ENCODE data around the gene GANAB. TPM values are rescaled to one million over a fixed set of nuclear protein-coding genes. Genes with fewer than 3 reads are reported as not detected.
"Not testable (repeated sequence)": the region's sequence is repeated elsewhere in the genome, so short reads cannot be mapped to it uniquely, and the experiment has no call there.

Gene GANAB
- 100 to 1,000 TPM; 131 to 146 (median 140) TPM for total RNA-seq

DNA sequence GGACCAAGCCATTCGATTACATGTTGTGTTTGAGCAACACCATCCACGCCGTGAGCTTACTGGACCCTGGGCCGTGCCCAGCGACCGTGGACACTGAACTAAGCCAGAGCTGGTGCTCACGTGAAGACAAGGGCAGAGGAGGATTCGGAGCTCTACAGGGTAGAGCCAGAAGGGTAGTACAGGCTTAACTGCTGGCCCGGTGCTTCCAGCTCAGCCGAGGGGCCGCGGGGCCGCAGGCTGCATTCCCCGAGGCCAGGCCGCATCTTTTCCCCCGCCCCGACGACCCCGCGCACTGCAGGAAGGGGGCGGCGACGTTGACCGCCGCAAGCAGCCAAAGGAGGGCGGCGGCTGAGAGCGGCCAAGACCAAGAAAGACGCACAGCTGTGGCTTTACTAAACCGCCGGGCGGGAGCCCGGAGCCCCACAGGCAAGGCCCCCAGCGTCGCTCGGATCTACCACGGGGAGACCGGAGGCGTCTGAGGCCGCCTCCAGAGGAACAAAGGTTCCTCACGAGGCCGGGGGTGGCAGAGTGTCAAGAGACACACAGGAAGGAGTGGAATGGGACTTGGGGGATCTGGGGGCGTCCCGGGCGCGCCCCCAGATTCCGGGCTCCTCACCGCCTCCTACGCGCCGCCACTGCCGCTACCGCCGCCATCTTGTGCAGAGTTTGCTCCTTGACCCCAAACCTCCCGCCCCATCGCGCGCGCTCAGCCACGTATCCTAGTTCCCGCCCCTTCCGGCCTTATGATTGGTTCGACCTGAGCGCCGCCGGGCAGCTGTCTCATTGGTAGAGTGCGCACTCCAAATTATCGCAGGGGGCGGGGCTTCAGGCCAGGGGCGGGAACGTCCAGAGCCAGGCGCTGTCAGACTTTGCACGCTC is at the start of gene GANAB:
Gene GANAB (minus strand): TSS at position 668 of the 879 bp plus-strand sequence. CDS start 14 bp downstream, at position 654.
- Histone ChIP-seq H3K4me1 (peaks cover 0 to 22% (median 6%) of the 10 kb centered on the region in 4 donors), H3K27ac (peak within 1 kb of the TSS; percentile 79 to 93 (median 92)), H3K9me3 (no peaks in the 10 kb centered on the region), H3K36me3 (peaks cover 0 to 45% (median 0%) of the 10 kb centered on the region in 3 donors), H3K27me3 (no peaks in the 10 kb centered on the region), H3K4me3 (peak within 1 kb of the TSS; percentile 68 to 99 (median 90))
- TF ChIP-seq, protein P1, sequence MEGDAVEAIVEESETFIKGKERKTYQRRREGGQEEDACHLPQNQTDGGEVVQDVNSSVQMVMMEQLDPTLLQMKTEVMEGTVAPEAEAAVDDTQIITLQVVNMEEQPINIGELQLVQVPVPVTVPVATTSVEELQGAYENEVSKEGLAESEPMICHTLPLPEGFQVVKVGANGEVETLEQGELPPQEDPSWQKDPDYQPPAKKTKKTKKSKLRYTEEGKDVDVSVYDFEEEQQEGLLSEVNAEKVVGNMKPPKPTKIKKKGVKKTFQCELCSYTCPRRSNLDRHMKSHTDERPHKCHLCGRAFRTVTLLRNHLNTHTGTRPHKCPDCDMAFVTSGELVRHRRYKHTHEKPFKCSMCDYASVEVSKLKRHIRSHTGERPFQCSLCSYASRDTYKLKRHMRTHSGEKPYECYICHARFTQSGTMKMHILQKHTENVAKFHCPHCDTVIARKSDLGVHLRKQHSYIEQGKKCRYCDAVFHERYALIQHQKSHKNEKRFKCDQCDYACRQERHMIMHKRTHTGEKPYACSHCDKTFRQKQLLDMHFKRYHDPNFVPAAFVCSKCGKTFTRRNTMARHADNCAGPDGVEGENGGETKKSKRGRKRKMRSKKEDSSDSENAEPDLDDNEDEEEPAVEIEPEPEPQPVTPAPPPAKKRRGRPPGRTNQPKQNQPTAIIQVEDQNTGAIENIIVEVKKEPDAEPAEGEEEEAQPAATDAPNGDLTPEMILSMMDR (IDR thresholded peaks at IDR 0.05): no peak
- peak; percentile 83 to 89 for TF ChIP-seq POLR2A (IDR thresholded peaks at IDR 0.05)
- DNase-seq: peak; percentile 100

- Histone ChIP-seq H3K4me1 (no peaks in the 10 kb centered on the region), H3K9me3 (no peaks in the 10 kb centered on the region), H3K4me3 (no peak overlapping the region), H3K36me3 (peaks cover 0 to 34% (median 0%) of the 10 kb centered on the region in 3 donors), H3K27ac (no peak overlapping the region), H3K27me3 (no peaks in the 10 kb centered on the region)
- TF ChIP-seq, protein P1 (IDR thresholded peaks at IDR 0.05): peak; percentile 54 to 81 (median 74)
- TF ChIP-seq POLR2A (IDR thresholded peaks at IDR 0.05): no peak
- peak; percentile 76 to 94 (median 86) for DNase-seq
These were observed 48.2 kb upstream of the GANAB start for GRCh38 chr11:62694455-62695167.

DNA sequence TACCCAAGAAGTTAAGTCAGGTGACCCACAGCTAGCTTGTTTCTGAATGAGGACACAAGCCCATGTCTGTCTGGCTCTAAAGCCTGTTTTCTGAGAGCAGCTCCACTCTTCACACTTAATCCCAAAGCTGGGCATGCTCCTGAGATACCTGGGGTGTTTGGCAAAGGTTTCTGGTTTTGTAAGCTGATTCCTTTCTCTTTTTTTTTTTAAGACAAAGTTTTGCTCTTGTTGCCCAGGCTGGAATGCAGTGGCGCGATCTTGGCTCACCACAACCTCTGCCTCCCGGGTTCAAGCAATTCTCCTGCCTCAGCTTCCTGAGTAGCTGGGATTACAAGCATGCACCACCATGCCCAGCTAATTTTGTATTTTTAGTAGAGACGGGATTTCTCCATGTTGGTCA is 47.2 kb upstream of the GANAB start:
- H3K27ac ChIP-seq: not testable (repeated sequence)

DNA sequence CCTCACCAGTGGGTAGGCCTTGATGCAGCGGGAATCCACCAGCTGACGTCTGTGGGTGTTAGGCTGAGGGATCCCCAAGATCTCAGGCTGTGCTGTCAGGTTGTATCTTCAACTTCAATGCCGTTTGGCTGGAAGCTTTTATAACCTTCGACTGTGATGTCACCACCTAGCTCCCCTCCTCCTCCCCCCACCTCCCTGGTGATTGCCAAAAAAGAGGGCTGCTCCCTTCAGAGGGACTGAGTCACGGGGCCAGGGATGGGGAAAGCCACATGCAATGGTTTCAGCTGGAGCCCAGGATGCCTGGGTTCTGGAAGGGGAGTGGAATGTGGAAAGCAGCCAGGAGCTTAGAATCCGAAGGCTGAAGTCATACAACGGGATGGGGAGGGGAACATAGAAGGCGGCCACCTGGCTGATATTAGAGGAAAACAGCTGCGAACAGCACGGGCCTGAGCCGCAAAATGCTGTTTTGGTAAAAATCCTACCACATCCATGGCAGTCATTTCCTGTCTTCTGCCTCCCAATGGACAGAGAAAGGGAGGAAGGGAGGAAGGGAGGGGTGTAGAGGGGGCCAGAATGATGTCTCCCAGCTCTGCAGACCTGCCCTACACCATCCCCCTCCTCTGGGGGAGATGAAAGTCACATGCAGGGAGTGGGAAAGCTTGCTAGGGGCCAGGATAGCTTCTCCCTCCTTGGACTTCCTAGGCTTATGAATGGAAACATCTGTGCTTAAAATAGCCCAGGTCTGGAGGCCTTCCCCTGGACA is 43.2 kb upstream of the GANAB start, which contains the start of gene LRRN4CL:
Gene LRRN4CL (minus strand): TSS at position 110 of the 763 bp plus-strand sequence. CDS start 1,022 bp downstream, outside the sequence.
- Histone ChIP-seq H3K36me3 (peaks cover 0 to 34% (median 0%) of the 10 kb centered on the region in 3 donors), H3K27me3 (no peaks in the 10 kb centered on the region), H3K27ac (peak within 1 kb of the TSS in 3 of 4 donors; percentile 23 to 74 (median 60)), H3K4me3 (peak within 1 kb of the TSS in 2 of 4 donors; percentile 11 to 27), H3K9me3 (no peaks in the 10 kb centered on the region), H3K4me1 (peaks cover 0 to 8% (median 0%) of the 10 kb centered on the region in 4 donors)
- TF ChIP-seq, protein P1 (IDR thresholded peaks at IDR 0.05): no peak
- TF ChIP-seq POLR2A (IDR thresholded peaks at IDR 0.05): no peak
- DNase-seq: peak in 1 of 3 donors; percentile 80

More for the DNA sequence above, 47.2 kb upstream of the GANAB start:
- H3K36me3 ChIP-seq: peaks cover 0 to 34% (median 0%) of the 10 kb centered on the region in 3 donors
- H3K9me3 ChIP-seq, H3K27me3 ChIP-seq, H3K4me1 ChIP-seq, DNase-seq, H3K4me3 ChIP-seq: not testable (repeated sequence)

DNA sequence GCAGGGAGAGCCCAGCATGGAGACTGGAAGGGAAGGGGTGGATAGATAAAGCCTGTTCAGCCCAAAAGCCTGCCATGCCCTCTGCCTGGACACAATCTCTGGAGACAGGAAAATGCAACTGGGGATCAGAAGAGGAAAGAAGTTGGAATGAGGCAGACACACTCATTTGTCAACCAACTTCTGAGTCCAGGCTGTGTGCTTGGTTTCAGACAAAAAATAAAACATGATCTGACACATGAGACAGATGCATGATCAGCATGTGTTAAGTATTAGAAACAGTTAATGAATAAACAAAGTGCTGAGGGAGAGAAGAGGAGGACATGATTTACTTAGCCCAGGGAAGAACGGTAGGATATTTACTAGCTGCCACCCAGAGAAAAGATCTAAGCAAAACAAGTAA is 42.1 kb upstream of the GANAB start:
- Histone ChIP-seq H3K9me3 (no peaks in the 10 kb centered on the region), H3K27me3 (no peaks in the 10 kb centered on the region), H3K27ac (peak overlapping the region in 1 of 4 donors; percentile 74), H3K36me3 (peaks cover 0 to 32% (median 0%) of the 10 kb centered on the region in 3 donors), H3K4me3 (peak overlapping the region in 2 of 4 donors; percentile 8 to 27), H3K4me1 (peaks cover 0 to 8% (median 0%) of the 10 kb centered on the region in 4 donors)
- no peak for DNase-seq
- TF ChIP-seq POLR2A (IDR thresholded peaks at IDR 0.05): no peak
- TF ChIP-seq, protein P1 (IDR thresholded peaks at IDR 0.05): no peak
